HG03095 (cell line): ENCODE results near the gene AKAP12.

Experiments
- ATAC-seq: cut with Tn5 transposase; IDR thresholded peaks from one replicate; pipeline ENCODE4 v1.9.1; 2021; ENCODE audit warnings: moderate library complexity; ENCODE audit not compliant: unreplicated experiment

Gene AKAP12

GRCh38 chr6:151236668-151237401 is 2.9 kb upstream of the AKAP12 start:
- ATAC-seq = no peak

- ATAC-seq = no peak
Observed at GRCh38 chr6:151240036-151240685, 394 bp downstream of the AKAP12 start.

- no peak for ATAC-seq
Observed at GRCh38 chr6:151240791-151241642, 1.2 kb downstream of the AKAP12 start.

GRCh38 chr6:151241853-151242252 is 2.1 kb downstream of the AKAP12 start:
- ATAC-seq = no peak

- no peak for ATAC-seq
Observed at GRCh38 chr6:151242420-151242861, 2.7 kb downstream of the AKAP12 start.

- no peak for ATAC-seq
Observed at GRCh38 chr6:151243481-151243880, 3.7 kb downstream of the AKAP12 start.

- no peak for ATAC-seq
Observed at GRCh38 chr6:151247490-151247889, 7.7 kb downstream of the AKAP12 start.

- ATAC-seq = no peak
Observed at GRCh38 chr6:151248295-151248694, 8.5 kb downstream of the AKAP12 start.

GRCh38 chr6:151252634-151253033 is 12.9 kb downstream of the AKAP12 start:
- no peak for ATAC-seq

- no peak for ATAC-seq
Observed at GRCh38 chr6:151254451-151255081, 14.8 kb downstream of the AKAP12 start.

- no peak for ATAC-seq
Observed at GRCh38 chr6:151255811-151256210, 16.0 kb downstream of the AKAP12 start.

GRCh38 chr6:151257985-151258445 is 18.2 kb downstream of the AKAP12 start:
- ATAC-seq = no peak

- ATAC-seq = no peak
Observed at GRCh38 chr6:151260205-151260604, 20.4 kb downstream of the AKAP12 start.

- ATAC-seq = no peak
Observed at GRCh38 chr6:151263035-151263434, 23.3 kb downstream of the AKAP12 start.

- no peak for ATAC-seq
Observed at GRCh38 chr6:151263967-151264366, 24.2 kb downstream of the AKAP12 start.

GRCh38 chr6:151265282-151265681 is 25.5 kb downstream of the AKAP12 start:
- ATAC-seq = no peak

- no peak for ATAC-seq
Observed at GRCh38 chr6:151269321-151269995, 29.7 kb downstream of the AKAP12 start.

GRCh38 chr6:151275121-151275520 is 35.4 kb downstream of the AKAP12 start:
- ATAC-seq = no peak

GRCh38 chr6:151275566-151275965 is 35.8 kb downstream of the AKAP12 start:
- no peak for ATAC-seq

GRCh38 chr6:151276112-151276740 is 36.5 kb downstream of the AKAP12 start:
- no peak for ATAC-seq
